Fibroblast of gingiva (primary cell): ENCODE results near the gene USP31.

ENCODE experiments used
- DNase-seq: peaks from one replicate; pipeline ENCODE4 v3.0.0-alpha.2; 2011; ENCODE audit warnings: low read depth

Gene USP31

GRCh38 chr16:23092801-23093117 is 56.5 kb downstream of the USP31 start:
- no peak for DNase-seq

- no peak for DNase-seq
Observed at GRCh38 chr16:23092072-23092800, 57.0 kb downstream of the USP31 start.

DNA sequence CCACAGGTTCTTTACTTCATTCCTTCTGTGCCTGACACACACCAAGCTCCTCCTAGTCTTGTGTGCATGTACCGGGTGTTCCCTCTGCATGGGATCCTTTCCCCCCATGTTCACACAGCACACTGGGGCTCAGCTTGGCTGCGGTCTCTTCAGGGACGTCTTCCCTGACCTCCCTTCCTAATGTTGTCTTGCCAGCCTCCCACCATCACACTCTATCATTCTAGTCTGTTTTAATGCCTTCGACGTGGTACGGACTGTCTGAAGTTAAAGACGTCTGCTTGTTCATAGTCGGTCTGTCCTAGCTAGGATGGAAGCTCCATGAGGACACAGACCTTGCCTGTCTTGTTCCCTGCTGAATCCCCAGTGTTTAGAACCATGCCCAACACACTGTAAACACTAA is 60.1 kb downstream of the USP31 start:
- DNase-seq, result no peak

- DNase-seq, result no peak
Observed at GRCh38 chr16:23088018-23088417, 61.2 kb downstream of the USP31 start.

GRCh38 chr16:23085949-23086348 is 63.3 kb downstream of the USP31 start:
- DNase-seq, result no peak

GRCh38 chr16:23082161-23082788 is 67.0 kb downstream of the USP31 start:
- DNase-seq, result peak; percentile 82

DNA sequence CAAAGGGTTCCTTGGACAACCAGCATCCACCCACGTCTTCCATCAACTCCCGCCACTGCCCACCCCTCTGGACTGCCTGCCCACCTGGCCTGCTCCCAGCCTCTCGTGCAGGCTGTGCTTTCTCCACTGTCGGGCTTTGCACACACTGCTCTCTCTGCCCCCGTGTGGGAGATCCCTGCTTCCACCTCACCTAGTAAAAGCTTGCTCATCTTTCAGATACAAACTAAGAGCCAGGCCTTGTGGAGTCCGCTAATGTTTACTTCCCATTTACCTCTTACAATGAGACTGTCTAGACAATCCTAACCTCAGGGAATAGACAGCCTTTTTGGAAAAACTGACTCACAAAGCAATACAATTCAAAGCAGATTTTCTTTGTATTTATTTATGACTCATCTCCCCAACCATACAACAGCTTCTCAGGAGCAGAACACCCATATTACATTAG is 67.6 kb downstream of the USP31 start:
- peak; percentile 82 for DNase-seq

DNA sequence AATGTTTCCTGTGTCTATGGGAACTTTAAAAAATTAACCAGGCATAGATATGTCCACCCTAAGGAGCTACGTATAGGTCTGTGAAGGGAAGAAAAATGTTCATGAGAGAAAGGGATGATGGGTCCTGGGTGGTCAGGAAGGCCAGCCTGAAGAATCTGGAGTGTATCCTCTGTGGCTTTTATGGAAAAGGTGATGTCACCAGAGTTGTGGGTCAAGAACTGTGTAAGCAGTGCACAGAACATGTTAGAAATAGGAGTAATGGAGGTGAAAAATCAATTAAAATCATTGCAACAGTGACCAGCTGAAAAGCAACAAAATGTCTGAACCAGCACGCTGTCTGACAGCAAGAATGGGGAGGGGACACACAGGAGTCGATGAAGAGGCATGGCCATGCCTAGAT is 68.5 kb downstream of the USP31 start:
- DNase-seq, result no peak

GRCh38 chr16:23080329-23080728 is 68.9 kb downstream of the USP31 start:
- no peak for DNase-seq

- no peak for DNase-seq
Observed at GRCh38 chr16:23079675-23080301, 69.5 kb downstream of the USP31 start.

DNA sequence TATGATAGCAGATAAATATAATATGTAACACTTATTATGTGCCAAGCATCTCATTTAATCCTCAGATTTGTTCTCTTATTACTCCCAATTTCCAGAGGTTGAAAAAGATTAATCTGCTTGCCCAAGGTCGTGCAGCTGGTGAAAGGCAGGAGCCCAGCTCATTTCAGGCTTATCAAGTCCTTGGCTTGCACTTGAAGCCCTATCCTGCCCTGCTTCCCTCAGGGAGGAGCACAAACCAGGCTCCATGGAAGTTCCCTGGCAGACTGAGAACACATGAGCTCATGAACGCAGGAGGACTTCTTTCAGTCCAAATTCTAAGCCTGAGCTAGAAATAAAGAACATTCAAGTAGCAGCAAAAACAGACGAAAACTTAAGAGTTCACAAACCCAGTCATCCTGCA is 74.8 kb downstream of the USP31 start:
- no peak for DNase-seq

DNA sequence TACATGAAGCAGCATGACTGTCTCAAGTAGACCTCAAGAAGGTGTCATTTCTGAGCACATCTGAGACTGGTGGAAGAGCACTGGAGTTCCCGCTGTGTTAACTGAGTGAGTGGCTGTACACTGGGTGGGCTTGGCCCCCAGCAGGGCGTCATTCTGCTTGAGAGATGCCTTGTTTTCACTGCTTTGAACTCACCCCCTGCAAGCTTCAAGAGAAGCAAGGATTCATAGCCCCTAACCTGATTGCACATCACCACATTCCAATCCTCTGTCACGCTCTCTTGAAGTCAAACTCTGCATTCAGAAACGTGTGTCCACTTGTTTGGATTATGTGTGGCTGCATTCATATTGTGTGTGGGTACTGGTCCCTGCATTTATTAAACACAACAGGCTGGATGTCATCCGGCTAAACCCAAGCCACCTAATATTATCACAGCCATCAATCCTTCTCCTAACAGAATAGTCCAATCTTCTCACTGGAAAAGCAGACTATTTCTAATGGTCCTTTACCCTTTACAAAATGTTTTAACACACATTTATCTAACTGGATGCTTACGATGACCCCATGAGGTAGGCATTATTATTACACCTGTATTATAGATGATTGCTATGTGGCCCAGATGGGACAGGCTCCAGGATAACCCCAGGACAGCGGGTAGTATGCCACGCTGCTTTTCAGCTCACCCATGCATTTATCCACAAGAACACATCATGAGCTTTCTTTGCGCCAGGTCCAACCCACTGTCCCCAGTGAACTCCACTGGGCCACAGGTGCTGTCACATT is 76.3 kb downstream of the USP31 start:
- DNase-seq, result no peak

DNA sequence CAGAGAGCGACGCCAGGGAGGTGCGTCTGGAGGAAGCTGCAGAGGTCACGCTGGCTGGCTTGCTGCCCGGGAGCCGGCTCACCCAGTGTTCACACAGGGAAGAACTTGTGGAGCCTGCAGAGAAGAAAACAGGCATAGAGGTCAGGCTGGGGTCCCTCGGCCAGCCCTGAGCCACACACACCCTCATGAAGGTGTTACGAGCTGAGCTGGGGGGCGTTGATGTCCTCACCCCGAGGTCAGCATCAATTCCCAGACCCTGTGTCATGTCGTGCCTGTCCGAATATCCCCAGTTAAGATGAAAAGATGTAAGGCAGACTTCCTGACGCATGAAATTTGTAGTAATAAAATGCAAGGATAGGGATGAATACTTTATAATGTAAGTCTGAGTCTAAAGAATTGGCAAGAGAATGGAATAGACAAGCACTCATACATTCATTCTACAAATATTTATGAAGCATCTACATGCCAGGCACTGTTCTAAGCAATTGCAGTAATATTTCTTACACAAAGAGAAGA is 77.1 kb downstream of the USP31 start:
- no peak for DNase-seq

GRCh38 chr16:23071196-23072083 is 77.8 kb downstream of the USP31 start:
- no peak for DNase-seq

- no peak for DNase-seq
Observed at GRCh38 chr16:23069844-23070243, 79.4 kb downstream of the USP31 start.

DNA sequence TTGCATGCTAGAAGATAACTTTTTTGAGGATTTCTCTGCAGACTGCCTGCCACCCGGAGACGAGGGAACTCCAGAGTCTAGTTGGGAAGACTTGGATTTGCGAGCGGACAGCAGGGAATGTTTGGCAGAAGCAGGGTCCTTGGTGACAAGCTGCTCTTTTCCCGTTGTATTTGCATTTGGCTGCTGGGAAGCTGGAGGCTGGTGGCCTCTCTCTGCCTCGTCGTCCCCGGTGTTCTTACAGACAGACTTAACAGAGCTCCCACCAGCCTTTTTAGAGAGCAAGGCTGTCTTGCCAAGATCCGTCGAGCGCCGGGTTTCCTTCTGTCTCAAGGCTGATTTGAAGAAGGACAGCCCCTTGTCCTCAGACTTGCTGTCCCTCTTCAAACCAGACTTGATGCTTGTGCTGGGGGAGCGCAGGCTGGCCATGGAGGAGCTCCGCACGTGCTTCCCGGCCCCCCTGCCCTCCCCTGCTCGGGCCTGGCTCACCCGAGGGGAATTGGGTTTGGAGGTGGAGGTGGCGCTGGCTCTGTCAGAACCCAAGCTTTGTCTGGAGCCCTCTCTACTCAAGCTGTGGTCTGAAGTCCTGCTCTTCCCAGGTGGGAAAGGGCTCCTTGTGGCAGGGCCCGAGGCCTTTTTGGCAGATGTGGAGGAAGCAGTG is 81.0 kb downstream of the USP31 start:
- DNase-seq, result no peak

DNA sequence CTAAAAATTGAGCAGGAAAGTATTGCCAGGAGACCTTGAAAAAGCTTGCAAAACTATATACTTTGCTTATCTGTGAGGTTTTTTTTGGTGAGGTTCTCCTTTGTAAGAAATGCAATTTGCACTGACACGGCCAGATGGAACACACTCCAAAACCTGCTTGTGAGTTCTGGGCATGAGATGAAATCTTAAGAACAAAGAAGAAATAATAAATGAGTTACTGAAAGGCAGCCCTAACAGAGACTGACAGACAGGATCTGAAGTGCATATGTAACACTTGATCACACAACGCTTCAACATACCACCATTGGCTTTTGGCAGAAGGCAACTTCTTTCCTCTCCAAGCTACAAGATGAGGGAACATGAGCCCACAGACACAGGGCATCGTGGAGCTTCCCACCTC is 82.6 kb downstream of the USP31 start:
- no peak for DNase-seq

DNA sequence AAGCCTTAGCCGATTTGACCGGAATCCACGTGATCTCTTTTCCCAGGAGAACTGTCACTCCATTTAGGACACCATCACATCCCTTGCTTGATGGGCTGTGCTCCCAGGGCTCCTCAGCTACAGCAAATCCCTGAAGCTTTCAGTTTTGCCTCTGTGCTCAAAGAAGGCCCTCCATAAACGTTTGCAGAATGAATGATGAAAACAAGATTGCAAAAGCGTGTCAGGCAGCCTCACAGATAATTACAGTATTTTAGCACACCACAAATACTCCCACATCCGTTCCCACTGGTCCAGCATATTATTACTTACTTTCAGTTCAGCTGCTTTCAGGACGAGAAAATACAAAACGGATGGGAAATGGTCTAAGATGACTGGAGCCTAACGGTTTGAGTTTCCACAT is 84.6 kb downstream of the USP31 start:
- DNase-seq, result peak; percentile 49

DNA sequence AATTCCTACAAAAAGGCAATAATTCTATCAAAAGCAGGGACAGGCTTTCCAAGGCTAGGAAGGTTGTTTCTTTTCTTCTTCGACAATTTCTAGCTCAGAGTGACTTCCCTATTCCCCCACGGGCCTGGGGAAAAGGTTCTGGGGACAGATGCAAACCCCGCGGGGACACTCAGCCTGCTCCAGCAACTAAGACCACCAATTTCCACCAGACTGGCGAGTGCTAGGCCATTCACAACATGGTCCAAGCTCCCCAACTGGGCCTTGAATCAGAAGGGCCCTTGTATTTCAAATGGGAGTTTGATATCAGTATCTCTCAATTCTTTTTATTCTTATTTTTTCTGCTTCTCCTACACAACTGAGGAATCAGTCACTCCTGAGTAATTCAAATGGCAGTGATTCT is 86.7 kb downstream of the USP31 start:
- DNase-seq, result no peak

DNA sequence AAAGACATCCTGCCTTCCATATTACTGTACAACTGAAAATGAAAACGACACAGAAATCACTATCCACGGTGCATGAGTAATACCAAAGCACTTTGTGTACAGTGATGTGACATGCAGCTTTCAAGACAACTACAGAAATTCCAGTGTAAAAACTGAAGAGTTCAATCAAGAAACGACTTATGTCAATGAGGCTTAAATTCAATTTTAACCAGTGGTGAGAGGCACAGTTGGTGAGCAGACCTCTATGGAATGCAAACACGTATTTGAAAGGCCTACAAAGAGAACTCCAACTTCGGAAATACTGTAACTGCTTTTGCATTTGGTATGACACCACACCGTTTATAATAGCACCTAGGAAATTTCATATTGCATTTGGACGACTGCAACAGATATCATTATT is 87.6 kb downstream of the USP31 start:
- DNase-seq, result no peak
